ENCODE results near the gene CCDC6.
"Not testable (repeated sequence)": the region's sequence is repeated elsewhere in the genome, so short reads cannot be mapped to it uniquely, and the experiment has no call there.

The CCDC6 gene

GRCh38 chr10:59905066-59905730, 1.2 kb downstream of the CCDC6 start:
- DNase-seq: no peak

GRCh38 chr10:59904426-59905065, 1.8 kb downstream of the CCDC6 start:
- DNase-seq: no peak

- DNase-seq: no peak
Measured at GRCh38 chr10:59903871-59904270, 2.5 kb downstream of the CCDC6 start.

- no peak for DNase-seq
Measured at GRCh38 chr10:59902016-59902415, 4.3 kb downstream of the CCDC6 start.

GRCh38 chr10:59901470-59901869, 4.9 kb downstream of the CCDC6 start:
- DNase-seq: no peak

GRCh38 chr10:59900048-59900727, 6.2 kb downstream of the CCDC6 start:
- DNase-seq: no peak

GRCh38 chr10:59898125-59898835, 8.1 kb downstream of the CCDC6 start:
- no peak for DNase-seq

GRCh38 chr10:59896191-59896590, 10.2 kb downstream of the CCDC6 start:
- no peak for DNase-seq

- no peak for DNase-seq
Measured at GRCh38 chr10:59895629-59896116, 10.7 kb downstream of the CCDC6 start.

GRCh38 chr10:59894114-59894513, 12.2 kb downstream of the CCDC6 start:
- no peak for DNase-seq

- DNase-seq: no peak
Measured at GRCh38 chr10:59892697-59893096, 13.7 kb downstream of the CCDC6 start.

GRCh38 chr10:59891936-59892335, 14.4 kb downstream of the CCDC6 start:
- no peak for DNase-seq

- DNase-seq: no peak
Measured at GRCh38 chr10:59891349-59891748, 15.0 kb downstream of the CCDC6 start.

- DNase-seq: no peak
Measured at GRCh38 chr10:59888781-59889435, 17.4 kb downstream of the CCDC6 start.

- no peak for DNase-seq
Measured at GRCh38 chr10:59887972-59888640, 18.2 kb downstream of the CCDC6 start.

- no peak for DNase-seq
Measured at GRCh38 chr10:59887006-59887405, 19.4 kb downstream of the CCDC6 start.

GRCh38 chr10:59885430-59886134, 20.8 kb downstream of the CCDC6 start:
- no peak for DNase-seq

GRCh38 chr10:59884893-59885292, 21.5 kb downstream of the CCDC6 start:
- DNase-seq: not testable (repeated sequence)

GRCh38 chr10:59881640-59882039, 24.7 kb downstream of the CCDC6 start:
- no peak for DNase-seq

GRCh38 chr10:59880971-59881510, 25.3 kb downstream of the CCDC6 start:
- no peak for DNase-seq

GRCh38 chr10:59880019-59880717, 26.2 kb downstream of the CCDC6 start:
- no peak for DNase-seq

Measured in CD4-positive, alpha-beta T cell treated with Interleukin-6 for 4 hours (primary cell).